Adrenal gland (tissue), 12 donors: ENCODE measurements around the gene TREH. TPM values are rescaled to one million over a fixed set of nuclear protein-coding genes. Genes with fewer than 3 reads are reported as not detected.
A peak's percentile ranks its signal among the peaks of the same experiment; 100 is the strongest.

Source experiments
- DNase-seq, 7 donors: peaks; one replicate each; pipeline ENCODE4 v3.0.0-alpha.2; 2019 to 2020
- H3K27ac ChIP-seq, 5 donors: fragments of 200-600 bp; sonication (generic) in 4 of 5; 1 replicate in 3 of 5; 2 replicates in 2 of 5; pipeline versions ENCODE4 v1.5.1 to v1.8.0; 2016 to 2020; ENCODE audit warnings: mild to moderate bottlenecking in 1 of 5
- H3K27me3 ChIP-seq: fragments of 200-600 bp; 2 replicates; pipeline ENCODE4 v1.8.0; 2021
- H3K36me3 ChIP-seq, 2 donors: fragments of 200-600 bp; replicated peaks in 1 of 2; 1 replicate in 1 of 2; 2 replicates in 1 of 2; pipeline versions ENCODE4 v1.5.1 to v1.8.0; 2018 to 2022
- H3K4me1 ChIP-seq, 2 donors: fragments of 200-600 bp; replicated peaks in 1 of 2; 1 replicate in 1 of 2; 2 replicates in 1 of 2; pipeline versions ENCODE4 v1.5.1 to v1.8.0; 2018 to 2021
- H3K4me3 ChIP-seq, 4 donors: fragments of 200-600 bp; sonication (generic) in 3 of 4; one replicate each; pipeline ENCODE4 v1.5.1; 2016 to 2018
- H3K9me3 ChIP-seq, 3 donors: fragments of 200-600 bp; sonication (generic) in 1 of 3; replicated peaks in 1 of 3; 1 replicate in 2 of 3; 2 replicates in 1 of 3; pipeline versions ENCODE4 v1.5.1 to v1.8.0; 2016 to 2021
- POLR2A ChIP-seq, 2 donors: fragments of 450-650 bp; IDR thresholded peaks; one replicate each; pipeline ENCODE4 v1.6.1; 2017; ENCODE audit warnings: antibody characterized with exemption in 2 of 2, mild to moderate bottlenecking in 2 of 2, moderate library complexity in 1 of 2
- WGBS, 4 donors: extraction: QIAGEN DNeasy Blood & Tissue Kit in 2 of 4; methylation state at CpG; one replicate each; pipeline versions ENCODE4 v1.1.5 to v1.1.7; 2013 to 2017; 5-methylcytosine and 5-hydroxymethylcytosine counted together
- intact Hi-C, 2 donors: fragments of 100-400 bp; cut with DNase I; formaldehyde crosslinking; loops; one replicate each; pipeline versions ENCODE4 v1.14.1 to v1.15.0; 2022 to 2023
- polyA plus RNA-seq, 3 donors: library from polyadenylated mRNA; stranded (reverse); fragments of 200-250 nt in 2 of 3; fragments of 350-450 nt in 1 of 3; fragmentation: Illumina TruSeq in 1 of 3; extraction: RNeasy Lipid Tissue Mini Kit (QIAGEN cat#74804) in 1 of 3; gene quantifications; one replicate each; pipeline ENCODE4 v1.2.3, GENCODE V29; 2013 to 2014
- total RNA-seq, 9 donors: library from RNA; depleted of rRNA in 4 of 9; stranded (reverse); fragments of >200 nt in 4 of 9; fragments of 120-200 nt in 1 of 9; fragmentation: NEBNext Ultra II Directional in 1 of 9; extraction: Animal tissue kit (Norgen Biotek cat#: 25700) in 1 of 9; gene quantifications; one replicate each; pipeline versions ENCODE4 v1.1.0 to v1.2.4, GENCODE V29; 2013 to 2023
- TF ChIP-seq, protein P1 (sequence below), 6 experiments: fragments of 450-650 bp in 4 of 6; fragments of 200-600 bp in 2 of 6; sonication (generic) in 1 of 6; IDR thresholded peaks; 1 replicate in 5 of 6; 2 replicates in 1 of 6; pipeline versions ENCODE4 v1.5.1 to v1.8.0; 2016 to 2021; ENCODE audit warnings: antibody characterized with exemption in 6 of 6, mild to moderate bottlenecking in 2 of 6, moderate library complexity in 1 of 6
- donor health status: healthy with polysubstance abuse.
- donor health status: Bipolar disorder and iron deficiency.
- donor health status: DM: yes; HTN: yes; CAD: no.
- donor health status: DM: no; HTN: no; CAD: no.
- donor health status: DM: no; HTN: no; CAD: no.
- donor health status: DM: yes; HTN: yes; CAD: no.

The TREH gene
- total and polyA plus RNA-seq, 12 donors, result 3.0 to 5.1 TPM; not detected in 10

DNA sequence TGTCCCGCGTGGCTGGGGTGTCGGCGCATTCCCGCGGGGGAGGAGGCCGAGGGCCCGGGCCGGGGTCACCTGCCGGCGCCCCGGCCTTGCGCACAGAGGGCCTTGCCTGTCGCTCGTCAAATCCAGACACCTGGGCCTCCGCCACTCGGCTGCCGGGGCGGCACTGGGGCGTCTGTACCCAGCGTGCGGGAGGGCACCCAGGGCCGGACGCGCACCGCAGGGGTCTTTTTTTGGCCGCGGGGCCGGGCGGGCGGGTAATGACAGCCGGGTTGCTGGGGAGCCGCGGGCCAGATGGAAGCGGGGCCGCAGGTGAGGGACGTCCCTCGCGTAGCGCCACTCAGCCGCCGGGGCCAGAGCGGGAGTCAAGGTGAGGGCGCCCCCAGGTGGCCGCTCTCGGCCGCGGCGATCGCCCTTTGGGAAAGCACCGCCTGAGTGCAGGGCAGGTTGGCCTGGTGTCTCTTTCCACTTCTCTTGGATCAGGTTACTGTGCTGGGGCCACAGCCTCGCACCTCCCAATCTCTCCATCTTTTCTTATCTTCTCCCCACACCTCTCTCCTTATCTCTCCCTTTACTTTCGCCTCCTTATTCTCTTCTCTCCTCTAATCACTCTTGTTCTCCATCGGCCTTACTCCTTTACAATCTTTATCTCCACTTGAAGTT is 68.5 kb downstream of the TREH start:
- Histone ChIP-seq H3K36me3 (peaks cover 0 to 19% of the 10 kb centered on the region in 2 donors), H3K27ac (peak overlapping the region in 4 of 5 donors; percentile 28 to 92 (median 67)), H3K9me3 (no peaks in the 10 kb centered on the region), H3K4me1 (peaks cover 5 to 34% of the 10 kb centered on the region in 2 donors), H3K4me3 (peak overlapping the region in 3 of 4 donors; percentile 6 to 76 (median 29)), H3K27me3 (no peaks in the 10 kb centered on the region)
- 8 to 14% (median 10%) methylated on average over 12 to 54 of the region's 54 CpGs for WGBS, 4 donors
- TF ChIP-seq POLR2A (IDR thresholded peaks at IDR 0.05), result no peak
- TF ChIP-seq, protein P1, sequence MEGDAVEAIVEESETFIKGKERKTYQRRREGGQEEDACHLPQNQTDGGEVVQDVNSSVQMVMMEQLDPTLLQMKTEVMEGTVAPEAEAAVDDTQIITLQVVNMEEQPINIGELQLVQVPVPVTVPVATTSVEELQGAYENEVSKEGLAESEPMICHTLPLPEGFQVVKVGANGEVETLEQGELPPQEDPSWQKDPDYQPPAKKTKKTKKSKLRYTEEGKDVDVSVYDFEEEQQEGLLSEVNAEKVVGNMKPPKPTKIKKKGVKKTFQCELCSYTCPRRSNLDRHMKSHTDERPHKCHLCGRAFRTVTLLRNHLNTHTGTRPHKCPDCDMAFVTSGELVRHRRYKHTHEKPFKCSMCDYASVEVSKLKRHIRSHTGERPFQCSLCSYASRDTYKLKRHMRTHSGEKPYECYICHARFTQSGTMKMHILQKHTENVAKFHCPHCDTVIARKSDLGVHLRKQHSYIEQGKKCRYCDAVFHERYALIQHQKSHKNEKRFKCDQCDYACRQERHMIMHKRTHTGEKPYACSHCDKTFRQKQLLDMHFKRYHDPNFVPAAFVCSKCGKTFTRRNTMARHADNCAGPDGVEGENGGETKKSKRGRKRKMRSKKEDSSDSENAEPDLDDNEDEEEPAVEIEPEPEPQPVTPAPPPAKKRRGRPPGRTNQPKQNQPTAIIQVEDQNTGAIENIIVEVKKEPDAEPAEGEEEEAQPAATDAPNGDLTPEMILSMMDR (IDR thresholded peaks at IDR 0.05), result peak; percentile 39 to 83 (median 72)
- DNase-seq, result peak; percentile 59 to 92 (median 82)
- intact Hi-C loops, result no loop called here

DNA sequence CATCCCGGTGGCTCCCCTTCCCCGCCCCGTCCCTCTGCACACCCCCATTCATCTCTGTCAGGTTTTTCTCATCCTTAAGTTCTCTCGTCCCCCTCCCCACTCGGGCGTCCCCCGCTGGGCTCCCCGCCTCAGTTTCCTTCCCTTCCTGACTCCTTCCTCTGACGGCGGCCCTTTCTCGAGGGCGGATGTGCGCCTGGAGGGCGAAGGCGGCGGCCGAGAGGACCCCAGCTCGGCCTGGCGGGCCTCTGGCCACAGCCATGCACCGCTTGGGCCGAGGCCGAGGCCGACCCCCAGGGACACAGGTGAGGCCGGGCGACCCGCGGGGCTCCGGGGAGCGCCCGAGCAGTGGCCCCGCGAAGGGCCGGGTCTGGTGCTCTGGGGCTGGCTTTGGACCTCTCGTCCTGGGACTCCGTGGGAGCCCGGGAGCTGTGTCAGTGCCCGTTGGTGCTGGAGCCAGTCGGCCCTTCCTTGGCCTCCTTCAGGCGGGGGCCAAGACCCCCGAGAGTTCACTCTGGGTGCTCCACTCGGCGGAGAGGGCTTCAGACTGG is 69.2 kb downstream of the TREH start:
- peak in 3 of 7 donors; percentile 19 to 54 (median 20) for DNase-seq
- peaks cover 0 to 13% of the 10 kb centered on the region in 2 donors for H3K36me3 ChIP-seq
- peaks cover 5 to 39% of the 10 kb centered on the region in 2 donors for H3K4me1 ChIP-seq
- TF ChIP-seq, protein P1 (IDR thresholded peaks at IDR 0.05), result no peak
- no peak for TF ChIP-seq POLR2A (IDR thresholded peaks at IDR 0.05)
- 42 to 49% (median 47%) methylated on average over 21 to 42 of the region's 42 CpGs for WGBS, 4 donors
- H3K4me3 ChIP-seq, result peak overlapping the region in 3 of 4 donors; percentile 6 to 76 (median 29)
- intact Hi-C loops, result no loop called here
- no peaks in the 10 kb centered on the region for H3K9me3 ChIP-seq
- H3K27me3 ChIP-seq, result no peaks in the 10 kb centered on the region
- H3K27ac ChIP-seq, result peak overlapping the region in 4 of 5 donors; percentile 28 to 92 (median 67)

DNA sequence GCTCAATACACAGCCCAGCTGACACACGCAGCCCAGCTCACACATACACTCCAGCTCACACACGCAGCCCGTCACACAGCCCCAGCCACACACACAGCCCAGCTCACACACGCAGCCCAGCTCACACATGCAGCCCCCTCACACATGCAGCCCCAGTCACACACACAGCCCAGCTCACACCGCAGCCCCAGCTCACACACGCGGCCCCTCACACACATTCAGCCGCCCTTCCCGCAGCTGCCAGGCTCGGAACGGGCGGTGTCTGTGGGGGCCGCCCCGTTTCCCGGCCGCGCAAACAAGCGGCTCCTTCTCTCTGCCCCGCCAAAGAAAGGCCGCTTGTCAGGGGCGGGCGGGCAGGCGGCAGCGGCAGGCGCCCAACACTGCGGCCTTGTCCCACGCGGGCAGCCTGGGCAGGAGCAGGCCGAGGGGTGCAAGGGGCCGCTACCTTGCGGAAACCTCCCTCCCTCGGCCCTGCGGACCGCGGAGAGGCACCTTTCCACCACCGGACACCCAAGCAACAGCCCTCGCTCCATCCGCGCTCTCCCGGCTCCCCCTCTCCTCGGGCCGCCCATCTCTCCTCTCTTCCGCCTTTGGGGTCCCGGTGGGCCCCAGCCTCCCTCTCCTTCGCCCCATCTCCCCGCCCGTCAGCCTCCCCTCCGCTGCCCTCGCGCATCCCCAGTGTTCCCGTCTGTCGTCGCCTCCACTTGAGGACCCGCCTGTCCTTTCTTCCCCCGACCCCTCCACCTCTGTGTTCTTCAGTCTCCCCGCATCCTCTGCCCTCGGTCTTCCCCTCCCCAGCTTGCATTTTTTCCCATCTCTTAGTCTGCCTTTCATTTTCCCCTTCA is 69.8 kb downstream of the TREH start:
- H3K4me3 ChIP-seq, result peak overlapping the region in 1 of 4 donors; percentile 76
- H3K4me1 ChIP-seq, result peaks cover 5 to 46% of the 10 kb centered on the region in 2 donors
- H3K27ac ChIP-seq, result peak overlapping the region in 4 of 5 donors; percentile 19 to 92 (median 52)
- H3K27me3 ChIP-seq, result no peaks in the 10 kb centered on the region
- 53 to 58% (median 55%) methylated on average over 36 to 57 of the region's 57 CpGs for WGBS, 4 donors
- no peaks in the 10 kb centered on the region for H3K9me3 ChIP-seq
- TF ChIP-seq, protein P1 (IDR thresholded peaks at IDR 0.05), result no peak
- no peak for TF ChIP-seq POLR2A (IDR thresholded peaks at IDR 0.05)
- intact Hi-C loops, result no loop called here
- peak in 3 of 7 donors; percentile 16 to 58 (median 18) for DNase-seq
- peaks cover 0 to 9% of the 10 kb centered on the region in 2 donors for H3K36me3 ChIP-seq
